Suprapubic skin (tissue), 4 donors: Measurements from ENCODE around the gene GPAM. TPM values are rescaled to one million over a fixed set of nuclear protein-coding genes. Genes with fewer than 3 reads are reported as not detected.

Source experiments
- DNase-seq, 2 donors: peaks; one replicate each; pipeline ENCODE4 v3.0.0-alpha.2; 2019; ENCODE audit warnings: low spot score in 2 of 2
- H3K27ac ChIP-seq: fragments of 200-600 bp; sonication (generic); one replicate; pipeline ENCODE4 v1.5.1; 2019
- H3K27me3 ChIP-seq: fragments of 200-600 bp; sonication (generic); one replicate; pipeline ENCODE4 v1.5.1; 2019
- H3K36me3 ChIP-seq: fragments of 200-600 bp; sonication (generic); one replicate; pipeline ENCODE4 v1.5.1; 2019
- H3K4me1 ChIP-seq: fragments of 200-600 bp; sonication (generic); one replicate; pipeline ENCODE4 v1.5.1; 2019
- H3K4me3 ChIP-seq: fragments of 200-600 bp; sonication (generic); one replicate; pipeline ENCODE4 v1.5.1; 2019; ENCODE audit warnings: mild to moderate bottlenecking
- H3K9me3 ChIP-seq: fragments of 200-600 bp; sonication (generic); one replicate; pipeline ENCODE4 v1.5.1; 2019
- CTCF ChIP-seq, 2 donors: fragments of 200-600 bp in 1 of 2; fragments of 450-650 bp in 1 of 2; sonication (generic) in 1 of 2; IDR thresholded peaks; one replicate each; pipeline ENCODE4 v1.5.1; 2016 to 2019; ENCODE audit warnings: antibody characterized with exemption in 2 of 2, mild to moderate bottlenecking in 1 of 2, moderate library complexity in 1 of 2
- EP300 ChIP-seq: sonication (generic); formaldehyde crosslinking; IDR thresholded peaks from one replicate; pipeline ENCODE4 v1.6.1; 2017; ENCODE audit warnings: antibody characterized with exemption
- POLR2A ChIP-seq, 2 donors: fragments of 450-650 bp; IDR thresholded peaks; one replicate each; pipeline ENCODE4 v1.6.1; 2017; ENCODE audit warnings: antibody characterized with exemption in 2 of 2, mild to moderate bottlenecking in 2 of 2, moderate library complexity in 2 of 2
- POLR2AphosphoS5 ChIP-seq, 3 donors: sonication (generic); formaldehyde crosslinking; IDR thresholded peaks; one replicate each; pipeline ENCODE4 v1.6.1; 2017; ENCODE audit warnings: antibody characterized with exemption in 3 of 3
- WGBS: methylation state at CpG from one replicate; pipeline ENCODE4 v1.1.5; 2018; 5-methylcytosine and 5-hydroxymethylcytosine counted together
- total RNA-seq, 4 donors: library from RNA; depleted of rRNA; stranded (reverse); fragments of >200 nt; gene quantifications; one replicate each; pipeline ENCODE4 v1.1.0, GENCODE V29; 2016

Gene GPAM
- 10 to 100 TPM in 1 of 4 donors, 1 to 10 TPM in 3; 5.2 to 16.2 (median 6.8) TPM for total RNA-seq

GRCh38 chr10:112183329-112184051 lies at the start of gene GPAM:
Gene GPAM, minus strand, starts transcription at chr10:112183765. Its CDS starts 1,981 bp downstream, at chr10:112181784.
- peaks cover 18% of the 10 kb centered on the region for H3K36me3 ChIP-seq
- peak in 2 of 3 donors; percentile 68 to 89 for TF ChIP-seq POLR2AphosphoS5 (IDR thresholded peaks at IDR 0.05)
- TF ChIP-seq EP300, result no peak
- WGBS, result 0% methylated on average over 11 of the region's 46 CpGs
- H3K27ac ChIP-seq, result peak within 1 kb of the TSS; percentile 70
- peak; percentile 95 to 97 for DNase-seq
- peaks cover 5% of the 10 kb centered on the region for H3K9me3 ChIP-seq
- H3K4me3 ChIP-seq, result peak within 1 kb of the TSS; percentile 76
- H3K4me1 ChIP-seq, result peaks cover 20% of the 10 kb centered on the region
- no peaks in the 10 kb centered on the region for H3K27me3 ChIP-seq

DNA sequence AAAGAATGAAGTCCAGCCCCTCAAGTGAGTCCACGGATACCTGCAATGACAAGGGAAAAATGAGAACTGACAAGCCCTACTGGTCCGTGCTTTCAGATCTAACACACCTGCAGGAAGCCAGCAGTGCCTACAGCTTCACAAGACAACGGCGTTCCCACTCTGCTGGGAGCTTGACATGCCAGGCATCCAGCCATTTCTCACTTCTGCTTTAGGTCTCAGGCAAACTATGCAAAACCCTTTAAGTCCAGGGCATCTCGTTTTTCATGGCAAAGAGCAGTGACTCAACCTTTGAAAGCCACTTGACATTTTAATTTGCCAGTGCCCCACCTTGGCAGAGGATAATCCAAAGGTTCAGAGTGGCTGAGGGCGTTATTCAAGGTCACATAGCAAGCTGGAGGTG lies 49.1 kb upstream of the GPAM start:
- Histone ChIP-seq H3K36me3 (no peaks in the 10 kb centered on the region), H3K27me3 (no peaks in the 10 kb centered on the region), H3K4me3 (no peak overlapping the region), H3K9me3 (no peaks in the 10 kb centered on the region), H3K4me1 (peaks cover 7% of the 10 kb centered on the region), H3K27ac (no peak overlapping the region)
- WGBS, result 48% methylated on average over 6 of the region's 6 CpGs
- TF ChIP-seq CTCF (IDR thresholded peaks at IDR 0.05) (no peak), POLR2AphosphoS5 (IDR thresholded peaks at IDR 0.05) (no peak), EP300 (no peak), POLR2A (IDR thresholded peaks at IDR 0.05) (no peak)
- no peak for DNase-seq

- Histone ChIP-seq H3K27ac (no peak overlapping the region), H3K36me3 (no peaks in the 10 kb centered on the region), H3K27me3 (no peaks in the 10 kb centered on the region), H3K4me1 (peaks cover 7% of the 10 kb centered on the region), H3K9me3 (no peaks in the 10 kb centered on the region), H3K4me3 (no peak overlapping the region)
- 70% methylated on average over 9 of the region's 9 CpGs for WGBS
- DNase-seq, result no peak
- TF ChIP-seq EP300, result no peak
- no peak for TF ChIP-seq CTCF (IDR thresholded peaks at IDR 0.05)
- no peak for TF ChIP-seq POLR2AphosphoS5 (IDR thresholded peaks at IDR 0.05)
- no peak for TF ChIP-seq POLR2A (IDR thresholded peaks at IDR 0.05)
Measured at GRCh38 chr10:112231602-112232400, 48.2 kb upstream of the GPAM start.

GRCh38 chr10:112230325-112230988 lies 46.9 kb upstream of the GPAM start:
- TF ChIP-seq POLR2A (IDR thresholded peaks at IDR 0.05) (no peak), CTCF (IDR thresholded peaks at IDR 0.05) (no peak), EP300 (no peak), POLR2AphosphoS5 (IDR thresholded peaks at IDR 0.05) (no peak)
- WGBS, result 56% methylated on average over 1 of the region's 1 CpG
- Histone ChIP-seq H3K4me3 (no peak overlapping the region), H3K27ac (no peak overlapping the region), H3K36me3 (no peaks in the 10 kb centered on the region), H3K4me1 (peaks cover 6% of the 10 kb centered on the region), H3K9me3 (no peaks in the 10 kb centered on the region), H3K27me3 (no peaks in the 10 kb centered on the region)
- DNase-seq, result no peak

DNA sequence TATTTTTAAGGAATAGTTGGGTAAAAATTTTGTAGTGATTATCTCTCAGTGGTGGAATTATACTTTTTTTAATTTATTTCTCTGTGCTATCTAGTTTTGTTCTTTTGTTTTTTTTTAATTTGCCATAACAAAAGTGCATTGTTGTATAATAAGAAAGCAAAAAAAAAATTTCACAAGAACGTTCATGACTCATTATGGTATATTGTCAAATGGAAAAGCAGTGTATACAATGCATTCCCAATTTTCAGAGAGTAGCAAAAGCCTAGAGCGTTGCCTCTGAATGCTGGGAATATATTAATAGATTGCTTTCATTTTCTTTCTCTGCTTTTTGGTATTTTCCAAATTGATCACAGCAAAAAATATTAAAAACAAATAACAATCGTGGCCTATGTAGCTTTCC lies 46.3 kb upstream of the GPAM start:
- TF ChIP-seq POLR2AphosphoS5 (IDR thresholded peaks at IDR 0.05) (no peak), POLR2A (IDR thresholded peaks at IDR 0.05) (no peak), EP300 (no peak), CTCF (IDR thresholded peaks at IDR 0.05) (no peak)
- Histone ChIP-seq H3K27ac (no peak overlapping the region), H3K27me3 (no peaks in the 10 kb centered on the region), H3K36me3 (no peaks in the 10 kb centered on the region), H3K4me3 (no peak overlapping the region), H3K4me1 (peaks cover 5% of the 10 kb centered on the region), H3K9me3 (no peaks in the 10 kb centered on the region)
- no peak for DNase-seq
- 78% methylated on average over 3 of the region's 3 CpGs for WGBS
